Cardiac fibroblast (primary cell): Measurements from ENCODE around the gene SCIMP.

Experiments
- DNase-seq, 2 donors: peaks; one replicate each; pipeline versions ENCODE4 v3.0.0 to v3.0.0-alpha.2; 2010; ENCODE audit warnings: low read depth in 2 of 2
- H3K4me3 ChIP-seq, 2 donors: replicated peaks in 1 of 2; 1 replicate in 1 of 2; 2 replicates in 1 of 2; pipeline ENCODE4 v1.5.1; 2011; ENCODE audit warnings: low read depth in 2 of 2, low read length in 2 of 2, mild to moderate bottlenecking in 2 of 2, moderate library complexity in 1 of 2
- CTCF ChIP-seq: IDR thresholded peaks from one replicate; pipeline ENCODE4 v1.5.1; 2011; ENCODE audit warnings: low read depth, mild to moderate bottlenecking, low read length, inconsistent platforms

SCIMP gene

GRCh38 chr17:5203908-5204294, 30.8 kb downstream of the SCIMP start:
- peak; percentile 46 to 85 for DNase-seq
- no peak for TF ChIP-seq CTCF
- H3K4me3 ChIP-seq, result no peak overlapping the region

DNA sequence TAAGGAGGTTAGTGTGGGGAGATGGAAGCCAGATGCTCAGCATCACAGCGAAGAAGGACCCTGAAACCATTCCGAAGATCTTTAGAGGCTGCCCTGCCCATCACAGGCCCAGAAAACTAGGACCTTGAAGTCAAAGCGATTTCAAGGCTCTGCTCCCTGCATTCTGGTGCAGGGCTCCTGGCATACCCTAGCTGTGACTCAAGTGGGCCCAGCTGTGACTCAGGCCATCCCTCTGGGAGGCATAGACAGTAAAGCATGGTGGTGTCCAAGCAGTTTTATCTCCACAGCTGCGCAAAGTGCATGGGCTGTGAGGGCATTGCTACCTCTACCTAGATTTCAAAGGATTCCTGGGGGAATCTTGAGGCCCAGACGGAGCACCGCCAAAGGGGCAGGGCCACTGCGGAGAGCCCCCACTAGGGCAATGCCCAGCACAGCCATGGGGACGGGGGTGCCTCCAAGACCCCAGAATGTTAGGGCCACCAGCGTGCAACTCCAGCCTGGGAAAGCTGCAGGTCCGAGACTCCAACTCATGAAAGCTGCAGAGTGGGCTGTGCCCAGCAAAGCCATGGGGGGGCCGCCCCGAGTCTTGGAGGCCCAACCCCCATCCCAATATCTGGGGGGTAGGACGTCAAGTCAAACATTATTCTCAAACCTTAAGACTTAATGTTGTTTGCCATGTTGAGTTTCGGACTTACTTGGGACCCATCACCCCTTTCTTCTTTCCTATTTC, 31.3 kb downstream of the SCIMP start:
- TF ChIP-seq CTCF, result no peak
- no peak overlapping the region for H3K4me3 ChIP-seq
- DNase-seq, result peak in 1 of 2 donors; percentile 70

- no peak overlapping the region for H3K4me3 ChIP-seq
- no peak for DNase-seq
- TF ChIP-seq CTCF, result no peak
Measured at GRCh38 chr17:5201011-5201410, 33.6 kb downstream of the SCIMP start.

GRCh38 chr17:5200360-5200759, 34.3 kb downstream of the SCIMP start:
- no peak overlapping the region for H3K4me3 ChIP-seq
- DNase-seq, result no peak
- no peak for TF ChIP-seq CTCF

GRCh38 chr17:5198472-5198871, 36.2 kb downstream of the SCIMP start:
- TF ChIP-seq CTCF, result no peak
- DNase-seq, result no peak
- no peak overlapping the region for H3K4me3 ChIP-seq

GRCh38 chr17:5194346-5194745, 40.3 kb downstream of the SCIMP start:
- TF ChIP-seq CTCF, result no peak
- no peak overlapping the region for H3K4me3 ChIP-seq
- DNase-seq, result no peak
